HG02852 (cell line): ENCODE results near the gene MRPL9.

Source experiments
- ATAC-seq: cut with Tn5 transposase; IDR thresholded peaks from one replicate; pipeline ENCODE4 v1.9.1; 2021; ENCODE audit warnings: mild to moderate bottlenecking, moderate library complexity; ENCODE audit not compliant: unreplicated experiment

The MRPL9 gene

GRCh38 chr1:151713874-151714273 lies 49.4 kb downstream of the MRPL9 start:
- no peak for ATAC-seq

GRCh38 chr1:151713044-151713443 lies 50.3 kb downstream of the MRPL9 start:
- no peak for ATAC-seq

- no peak for ATAC-seq
These were observed 51.3 kb downstream of the MRPL9 start for GRCh38 chr1:151711951-151712350.

- no peak for ATAC-seq
These were observed 52.1 kb downstream of the MRPL9 start for GRCh38 chr1:151711044-151711800.

- ATAC-seq: no peak
These were observed 53.0 kb downstream of the MRPL9 start for GRCh38 chr1:151710187-151710840.
